ENCODE measurements around the gene RARRES2. TPM values are rescaled to one million over a fixed set of nuclear protein-coding genes. Genes with fewer than 3 reads are reported as not detected.

The RARRES2 gene
- total and polyA plus RNA-seq, 2 of the 13 experiments (the other 11 are each of a cell fraction or from before 2014, with no cell fraction given) = 134 to 172 TPM

- peak; percentile 39 for TF ChIP-seq SRSF1 (optimal IDR thresholded peaks at IDR 0.05; ENCODE audit: low read depth, low read length)
- TF ChIP-seq ZNF552 (CRISPR knock-in tag; IDR thresholded peaks at IDR 0.05; ENCODE audit: borderline replicate concordance) = 0 out of 2 replicates have a peak, but pooled peaks have one; percentile 16
- TF ChIP-seq YY1 (IDR thresholded peaks at IDR 0.05; ENCODE audit: insufficient read depth, insufficient replicate concordance, low read depth, low read length) = peak; percentile 53
- TF ChIP-seq FOXP1 (IDR thresholded peaks at IDR 0.05) = no peak
- no peak for TF ChIP-seq FOXP1 (CRISPR knock-in tag; IDR thresholded peaks at IDR 0.05)
- TF ChIP-seq, protein P1, sequence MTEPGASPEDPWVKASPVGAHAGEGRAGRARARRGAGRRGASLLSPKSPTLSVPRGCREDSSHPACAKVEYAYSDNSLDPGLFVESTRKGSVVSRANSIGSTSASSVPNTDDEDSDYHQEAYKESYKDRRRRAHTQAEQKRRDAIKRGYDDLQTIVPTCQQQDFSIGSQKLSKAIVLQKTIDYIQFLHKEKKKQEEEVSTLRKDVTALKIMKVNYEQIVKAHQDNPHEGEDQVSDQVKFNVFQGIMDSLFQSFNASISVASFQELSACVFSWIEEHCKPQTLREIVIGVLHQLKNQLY (CRISPR knock-in tag; IDR thresholded peaks at IDR 0.05) = peak; percentile 62; the same call in 1 of the 2 replicates
These were observed 26.9 kb upstream of the RARRES2 start, which contains the start of gene REPIN1 (continued) for GRCh38 chr7:150368096-150368883.

GRCh38 chr7:150367677-150368095 lies 26.3 kb upstream of the RARRES2 start:
- WGBS (ENCODE audit: low lambda C conversion rate) = 64% methylated on average over 7 of the region's 8 CpGs
- POLR2A ChIA-PET = interaction anchor here (1.0 to 6.8 kb wide), 11 partner anchors 11 to 643 kb away, joined by 3 to 141 read pairs (median 40); partner anchors contain the start of genes ACTR3C, LRRC61, RARRES2 and ZNF775
- CTCF ChIA-PET (ENCODE audit: low intra/inter-chr PET ratio, low total read pairs) = no interaction called here

More at GRCh38 chr7:150367677-150368095, 26.3 kb upstream of the RARRES2 start:
- peak overlapping the region; percentile 65 to 84 (median 82); a peak in 5 of 6 replicates for H3K4me3 ChIP-seq (replicated peaks in 1 of 3; ENCODE audit: insufficient read depth in 1 of 3, low read depth in 2 of 3, low read length in 3 of 3)
- DNase-seq (ENCODE audit: low spot score) (no peak), ATAC-seq (peak; percentile 43), FAIRE-seq (no peak)
- peak overlapping the region; percentile 95 for H3K9ac ChIP-seq (ENCODE audit: insufficient read depth, low read depth, low read length)
- peaks cover 2 to 13% of the 10 kb centered on the region in 2 experiments; a peak in 3 of 5 replicates for H3K36me3 ChIP-seq (replicated peaks in 1 of 2; ENCODE audit: control insufficient read depth in 1 of 2, insufficient read depth in 2 of 2, low read length in 2 of 2)
- intact Hi-C loops (cut with micrococcal nuclease; ENCODE audit: unreplicated experiment) (loop anchor here (1.0 kb wide), 2 partner anchors 10 to 26 kb away; partner anchors contain the start of gene RARRES2), in situ Hi-C loops (cut with HindIII; ENCODE audit: extremely low pct_ligation_motif_present, low pct_unique_long_range_greater_than_20kb) (no loop called here)
- peak overlapping the region; percentile 99 for H3K4me2 ChIP-seq (ENCODE audit: low read depth, low read length)
- no peaks in the 10 kb centered on the region for H3K9me3 ChIP-seq (ENCODE audit: low read length)
- H3K4me1 ChIP-seq (ENCODE audit: insufficient read depth, low read length) = peaks cover 29% of the 10 kb centered on the region
- peaks cover 8% of the 10 kb centered on the region; the same call in 1 of the 2 replicates for H4K20me1 ChIP-seq (ENCODE audit: insufficient read depth, low read length)
- peak overlapping the region; percentile 100 for H3K27ac ChIP-seq (ENCODE audit: extremely low read length, insufficient read depth, low read length)
- no peaks in the 10 kb centered on the region for H3K27me3 ChIP-seq (ENCODE audit: control insufficient read depth in 1 of 2, insufficient read depth in 2 of 2, low read length in 2 of 2)
- peaks cover 26% of the 10 kb centered on the region for H3K79me2 ChIP-seq (ENCODE audit: insufficient read depth, low read length)
- H2AFZ ChIP-seq (ENCODE audit: low read length) = no peak overlapping the region
- TF ChIP-seq, protein P2, sequence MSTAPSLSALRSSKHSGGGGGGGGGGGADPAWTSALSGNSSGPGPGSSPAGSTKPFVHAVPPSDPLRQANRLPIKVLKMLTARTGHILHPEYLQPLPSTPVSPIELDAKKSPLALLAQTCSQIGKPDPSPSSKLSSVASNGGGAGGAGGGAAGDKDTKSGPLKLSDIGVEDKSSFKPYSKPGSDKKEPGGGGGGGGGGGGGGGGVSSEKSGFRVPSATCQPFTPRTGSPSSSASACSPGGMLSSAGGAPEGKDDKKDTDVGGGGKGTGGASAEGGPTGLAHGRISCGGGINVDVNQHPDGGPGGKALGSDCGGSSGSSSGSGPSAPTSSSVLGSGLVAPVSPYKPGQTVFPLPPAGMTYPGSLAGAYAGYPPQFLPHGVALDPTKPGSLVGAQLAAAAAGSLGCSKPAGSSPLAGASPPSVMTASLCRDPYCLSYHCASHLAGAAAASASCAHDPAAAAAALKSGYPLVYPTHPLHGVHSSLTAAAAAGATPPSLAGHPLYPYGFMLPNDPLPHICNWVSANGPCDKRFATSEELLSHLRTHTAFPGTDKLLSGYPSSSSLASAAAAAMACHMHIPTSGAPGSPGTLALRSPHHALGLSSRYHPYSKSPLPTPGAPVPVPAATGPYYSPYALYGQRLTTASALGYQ (CRISPR knock-in tag; IDR thresholded peaks at IDR 0.05) = no peak
- TF ChIP-seq FOSL2 (CRISPR knock-in tag; IDR thresholded peaks at IDR 0.05) (peak; percentile 95), SNAPC2 (CRISPR knock-in tag; IDR thresholded peaks at IDR 0.05) (0 out of 2 replicates have a peak, but pooled peaks have one; percentile 38), ZMAT3 (CRISPR knock-in tag; conservative IDR thresholded peaks at IDR 0.05) (0 out of 2 replicates have a peak, but pooled peaks have one; percentile 4), USF2 (IDR thresholded peaks at IDR 0.05; ENCODE audit: low read depth, low read length) (no peak), USF2 (CRISPR knock-in tag; IDR thresholded peaks at IDR 0.05; ENCODE audit: borderline replicate concordance) (0 out of 2 replicates have a peak, but pooled peaks have one; percentile 14), ZSCAN31 (CRISPR knock-in tag; IDR thresholded peaks at IDR 0.05; ENCODE audit: low read depth) (no peak), NFIB (CRISPR knock-in tag; IDR thresholded peaks at IDR 0.05; ENCODE audit: borderline replicate concordance) (no peak)
- BruUV-seq (replicated peaks) = TSS peak; percentile 85

All from HepG2 (cell line).